PC-3 (cell line): ENCODE data around the gene SLC7A6. TPM values are rescaled to one million over a fixed set of nuclear protein-coding genes. Genes with fewer than 3 reads are reported as not detected.

Experiments
- ATAC-seq: fragments of 200-7000 bp; cut with Tn5 transposase; 2 replicates; pipeline ENCODE4 v1.9.1; 2020; ENCODE audit warnings: mild to moderate bottlenecking, moderate library complexity
- BruUV-seq: library from RNA; stranded (reverse); fragments of 400-500 nt; replicated peaks from 2 replicates; lab custom pipeline; 2021; lab: Mats Ljungman, UMichigan
- CTCF ChIA-PET: fragments of 300-600 bp; sonication (Branson Sonifier 250); formaldehyde crosslinking; loops from one replicate; lab custom pipeline; 2022; ENCODE audit warnings: antibody characterized with exemption; lab: Charles Lee
- POLR2A ChIA-PET: fragments of 300-600 bp; sonication (Branson Sonifier 250); formaldehyde crosslinking; loops from one replicate; lab custom pipeline; 2022; ENCODE audit warnings: antibody characterized with exemption; ENCODE audit not compliant: unreplicated experiment; lab: Charles Lee
- DNase-seq: peaks from one replicate; pipeline ENCODE4 v3.0.0-alpha.2; 2015
- H2AFZ ChIP-seq: fragments of 300-600 bp; sonication (generic); 2 replicates; pipeline ENCODE4 v1.6.0; 2016; ENCODE audit warnings: antibody characterized with exemption, low read length
- H3F3A ChIP-seq: fragments of 300-600 bp; sonication (generic); one replicate; pipeline ENCODE4 v1.6.0; 2017; ENCODE audit warnings: antibody characterized with exemption, low read length, control low read depth, mild to moderate bottlenecking; ENCODE audit not compliant: unreplicated experiment
- H3K27ac ChIP-seq: fragments of 300-600 bp; sonication (generic); 2 replicates; pipeline ENCODE4 v1.5.1; 2016; ENCODE audit warnings: mild to moderate bottlenecking, low read length
- H3K27me3 ChIP-seq: fragments of 300-600 bp; sonication (generic); 2 replicates; pipeline ENCODE4 v1.6.1; 2016; ENCODE audit warnings: low read length, mixed read lengths
- H3K36me3 ChIP-seq: fragments of 300-600 bp; sonication (generic); 2 replicates; pipeline ENCODE4 v1.6.1; 2016; ENCODE audit warnings: low read depth, mixed run types, low read length, mixed read lengths
- H3K4me1 ChIP-seq: fragments of 300-600 bp; sonication (generic); 2 replicates; pipeline ENCODE4 v1.5.1; 2016; ENCODE audit warnings: low read length; ENCODE audit not compliant: insufficient read depth
- H3K4me2 ChIP-seq: fragments of 300-600 bp; sonication (generic); 2 replicates; pipeline ENCODE4 v1.6.0; 2016; ENCODE audit warnings: low read length
- H3K4me3 ChIP-seq: fragments of 300-600 bp; sonication (generic); 2 replicates; pipeline ENCODE4 v1.5.1; 2016; ENCODE audit warnings: mild to moderate bottlenecking, low read length, mixed read lengths
- H3K79me2 ChIP-seq: fragments of 300-600 bp; sonication (generic); 2 replicates; pipeline ENCODE4 v1.6.1; 2017; ENCODE audit warnings: low read length, mixed read lengths
- H3K9ac ChIP-seq: fragments of 300-600 bp; sonication (generic); 2 replicates; pipeline ENCODE4 v1.6.0; 2016; ENCODE audit warnings: mild to moderate bottlenecking, low read length
- H3K9me2 ChIP-seq: fragments of 300-600 bp; sonication (generic); replicated peaks from 2 replicates; pipeline ENCODE4 v1.6.1; 2016; ENCODE audit warnings: mixed run types, low read length, mixed read lengths
- H3K9me3 ChIP-seq: fragments of 300-600 bp; sonication (generic); 2 replicates; pipeline ENCODE4 v1.6.1; 2016; ENCODE audit warnings: low read length, mixed read lengths
- H4K20me1 ChIP-seq: fragments of 300-600 bp; sonication (generic); 2 replicates; pipeline ENCODE4 v1.6.1; 2016; ENCODE audit warnings: low read length, mixed read lengths
- EZH2 ChIP-seq: fragments of 300-600 bp; sonication (generic); IDR thresholded peaks from one replicate; pipeline ENCODE4 v1.6.1; 2017; ENCODE audit warnings: antibody characterized with exemption, mild to moderate bottlenecking, low read length; ENCODE audit not compliant: unreplicated experiment
- EZH2phosphoT487 ChIP-seq: fragments of 300-600 bp; sonication (generic); IDR thresholded peaks from 2 replicates; pipeline ENCODE4 v1.6.1; 2018; ENCODE audit warnings: mild to moderate bottlenecking, antibody characterized with exemption, low read length, borderline replicate concordance
- intact Hi-C: fragments of 100-400 bp; cut with micrococcal nuclease; formaldehyde crosslinking; loops from 2 replicates; pipeline ENCODE4 v1.9.0; 2023
- total RNA-seq: library from RNA; depleted of rRNA; stranded (reverse); fragments of >200 nt; gene quantifications from 2 replicates; pipeline ENCODE4 v1.2.3, GENCODE V29; 2014
- TF ChIP-seq, protein P1 (sequence below): fragments of 300-600 bp; sonication (generic); conservative IDR thresholded peaks from 2 replicates; pipeline ENCODE4 v1.5.1; 2017; ENCODE audit warnings: antibody characterized with exemption, low read depth, mild to moderate bottlenecking, low read length

SLC7A6 gene
- total RNA-seq, 1 experiment from 2014 or later, result 24.7 TPM

DNA sequence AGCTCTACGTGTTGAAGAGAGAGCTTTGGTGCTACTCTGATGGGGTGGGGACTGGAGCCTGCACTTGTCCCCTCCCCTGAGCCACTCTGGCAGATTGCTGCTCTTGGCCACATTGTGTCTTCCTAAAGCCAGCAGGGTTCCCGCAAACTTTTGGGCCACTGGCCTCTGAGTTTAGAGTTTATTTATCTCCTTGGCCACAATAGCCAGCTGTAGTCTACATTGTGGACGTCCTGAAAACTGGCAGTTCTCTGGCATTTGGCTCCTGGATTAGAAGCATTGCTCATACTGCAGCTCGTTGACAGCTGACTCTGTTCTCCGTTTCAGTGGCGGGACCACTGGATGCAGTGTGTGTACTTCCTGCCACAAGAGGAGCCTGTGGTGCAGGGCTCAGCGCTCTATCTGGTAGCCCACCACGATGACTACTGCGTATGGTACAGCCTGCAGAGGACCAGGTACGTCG is 81.1 kb downstream of the SLC7A6 start:
- H4K20me1 ChIP-seq, result no peaks in the 10 kb centered on the region
- H3K4me3 ChIP-seq, result no peak overlapping the region
- H3F3A ChIP-seq, result no peaks in the 10 kb centered on the region
- H3K9me3 ChIP-seq, result no peaks in the 10 kb centered on the region
- H3K4me2 ChIP-seq, result no peak overlapping the region
- intact Hi-C loops, result no loop called here
- POLR2A ChIA-PET, result no interaction called here
- no peak overlapping the region for H3K9ac ChIP-seq
- no peaks in the 10 kb centered on the region for H3K9me2 ChIP-seq
- DNase-seq (no peak), ATAC-seq (no peak)
- H3K27ac ChIP-seq, result no peak overlapping the region
- TF ChIP-seq EZH2phosphoT487, result no peak
- BruUV-seq, result no TSS peak
- no peaks in the 10 kb centered on the region; the same call in 1 of the 2 replicates for H3K36me3 ChIP-seq
- H3K79me2 ChIP-seq, result no peaks in the 10 kb centered on the region
- H2AFZ ChIP-seq, result no peak overlapping the region
- H3K4me1 ChIP-seq, result no peaks in the 10 kb centered on the region
- no peaks in the 10 kb centered on the region for H3K27me3 ChIP-seq
- CTCF ChIA-PET, result no interaction called here

DNA sequence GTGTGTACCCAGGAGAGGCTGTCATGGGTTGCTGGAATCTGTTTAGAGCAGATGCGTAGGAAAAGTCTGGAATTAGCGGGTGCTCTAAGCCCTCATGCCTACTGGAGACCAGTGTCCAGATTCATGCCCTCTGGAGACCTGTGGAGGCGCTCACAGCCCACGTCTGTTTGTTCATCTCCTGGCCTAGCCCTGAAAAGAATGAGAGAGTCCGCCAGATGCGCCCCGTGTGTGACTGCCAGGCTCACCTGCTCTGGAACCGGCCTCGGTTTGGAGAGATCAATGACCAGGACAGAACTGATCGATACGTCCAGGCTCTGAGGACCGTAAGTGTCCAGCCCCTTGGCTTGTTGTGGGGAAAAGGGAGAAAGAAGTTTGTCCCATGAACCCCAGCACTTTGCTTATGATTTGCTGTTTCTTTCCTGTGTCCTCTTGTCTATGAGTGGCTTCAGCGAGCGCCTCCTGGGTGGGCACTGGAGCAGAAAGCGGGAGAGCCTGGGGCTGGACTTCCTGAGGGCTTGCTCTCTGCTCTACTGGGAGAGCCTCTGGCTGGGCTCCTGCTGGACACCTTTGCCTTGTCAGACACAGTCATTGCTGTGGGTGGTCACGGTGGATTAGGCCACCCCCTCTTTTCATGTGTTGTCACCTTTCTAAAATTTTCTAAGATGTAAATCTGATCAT is 81.8 kb downstream of the SLC7A6 start:
- DNase-seq (no peak), ATAC-seq (no peak)
- no peaks in the 10 kb centered on the region for H3K9me3 ChIP-seq
- no peak overlapping the region for H3K4me2 ChIP-seq
- H3K9ac ChIP-seq, result no peak overlapping the region
- no peak overlapping the region for H3K4me3 ChIP-seq
- no peak overlapping the region for H3K27ac ChIP-seq
- H3K79me2 ChIP-seq, result no peaks in the 10 kb centered on the region
- ChIA-PET POLR2A (no interaction called here), CTCF (no interaction called here)
- no TSS peak for BruUV-seq
- no peak overlapping the region for H2AFZ ChIP-seq
- intact Hi-C loops, result no loop called here
- no peaks in the 10 kb centered on the region for H3K4me1 ChIP-seq
- no peaks in the 10 kb centered on the region for H3F3A ChIP-seq
- no peaks in the 10 kb centered on the region for H4K20me1 ChIP-seq
- H3K36me3 ChIP-seq, result no peaks in the 10 kb centered on the region; the same call in 1 of the 2 replicates
- no peaks in the 10 kb centered on the region for H3K27me3 ChIP-seq
- TF ChIP-seq EZH2 (no peak), EZH2phosphoT487 (no peak)
- TF ChIP-seq, protein P1, sequence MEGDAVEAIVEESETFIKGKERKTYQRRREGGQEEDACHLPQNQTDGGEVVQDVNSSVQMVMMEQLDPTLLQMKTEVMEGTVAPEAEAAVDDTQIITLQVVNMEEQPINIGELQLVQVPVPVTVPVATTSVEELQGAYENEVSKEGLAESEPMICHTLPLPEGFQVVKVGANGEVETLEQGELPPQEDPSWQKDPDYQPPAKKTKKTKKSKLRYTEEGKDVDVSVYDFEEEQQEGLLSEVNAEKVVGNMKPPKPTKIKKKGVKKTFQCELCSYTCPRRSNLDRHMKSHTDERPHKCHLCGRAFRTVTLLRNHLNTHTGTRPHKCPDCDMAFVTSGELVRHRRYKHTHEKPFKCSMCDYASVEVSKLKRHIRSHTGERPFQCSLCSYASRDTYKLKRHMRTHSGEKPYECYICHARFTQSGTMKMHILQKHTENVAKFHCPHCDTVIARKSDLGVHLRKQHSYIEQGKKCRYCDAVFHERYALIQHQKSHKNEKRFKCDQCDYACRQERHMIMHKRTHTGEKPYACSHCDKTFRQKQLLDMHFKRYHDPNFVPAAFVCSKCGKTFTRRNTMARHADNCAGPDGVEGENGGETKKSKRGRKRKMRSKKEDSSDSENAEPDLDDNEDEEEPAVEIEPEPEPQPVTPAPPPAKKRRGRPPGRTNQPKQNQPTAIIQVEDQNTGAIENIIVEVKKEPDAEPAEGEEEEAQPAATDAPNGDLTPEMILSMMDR, result no peak
- H3K9me2 ChIP-seq, result no peaks in the 10 kb centered on the region

DNA sequence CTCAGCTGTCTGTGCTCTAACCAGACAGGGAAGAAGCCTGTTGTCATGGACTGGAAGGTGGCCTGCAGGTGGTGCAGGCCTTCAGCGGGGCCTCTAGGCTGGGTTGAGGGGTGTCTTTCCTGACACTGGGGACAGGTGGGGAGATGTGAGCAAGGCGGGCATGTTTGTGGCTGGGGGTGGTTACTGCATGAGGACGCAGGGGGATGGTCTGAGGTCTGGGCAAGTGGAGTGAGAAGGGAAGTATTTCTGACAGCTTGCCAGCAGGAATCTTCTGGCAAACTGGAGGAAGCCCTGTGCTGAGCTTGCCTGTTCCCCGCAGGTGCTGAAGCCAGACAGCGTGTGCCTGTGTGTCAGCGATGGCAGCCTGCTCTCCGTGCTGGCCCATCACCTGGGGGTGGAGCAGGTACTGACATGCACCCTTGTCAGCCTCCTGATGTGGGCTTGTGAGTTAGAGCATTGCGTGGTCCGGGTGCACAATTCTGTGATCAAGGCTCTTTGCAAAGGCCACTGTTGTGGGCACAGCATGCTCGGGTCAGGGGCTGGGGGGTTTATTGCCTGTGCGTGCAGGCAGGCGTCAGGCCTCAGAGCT is 82.7 kb downstream of the SLC7A6 start:
- POLR2A ChIA-PET, result no interaction called here

More for the DNA sequence above, 82.7 kb downstream of the SLC7A6 start:
- Histone ChIP-seq H3K4me2 (no peak overlapping the region), H3K9me2 (no peaks in the 10 kb centered on the region), H3K9ac (no peak overlapping the region), H3K27ac (no peak overlapping the region), H4K20me1 (no peaks in the 10 kb centered on the region), H3K9me3 (no peaks in the 10 kb centered on the region), H3K79me2 (no peaks in the 10 kb centered on the region), H2AFZ (no peak overlapping the region), H3K4me1 (no peaks in the 10 kb centered on the region), H3K4me3 (no peak overlapping the region), H3F3A (no peaks in the 10 kb centered on the region), H3K27me3 (no peaks in the 10 kb centered on the region), H3K36me3 (no peaks in the 10 kb centered on the region; the same call in 1 of the 2 replicates)
- CTCF ChIA-PET, result no interaction called here
- BruUV-seq, result no TSS peak
- no peak for ATAC-seq
- no peak for TF ChIP-seq EZH2
- TF ChIP-seq, protein P1, result no peak
- TF ChIP-seq EZH2phosphoT487, result no peak
- intact Hi-C loops, result no loop called here
- no peak for DNase-seq
